Measurements from ENCODE around the gene PTH1R.

The PTH1R gene

DNA sequence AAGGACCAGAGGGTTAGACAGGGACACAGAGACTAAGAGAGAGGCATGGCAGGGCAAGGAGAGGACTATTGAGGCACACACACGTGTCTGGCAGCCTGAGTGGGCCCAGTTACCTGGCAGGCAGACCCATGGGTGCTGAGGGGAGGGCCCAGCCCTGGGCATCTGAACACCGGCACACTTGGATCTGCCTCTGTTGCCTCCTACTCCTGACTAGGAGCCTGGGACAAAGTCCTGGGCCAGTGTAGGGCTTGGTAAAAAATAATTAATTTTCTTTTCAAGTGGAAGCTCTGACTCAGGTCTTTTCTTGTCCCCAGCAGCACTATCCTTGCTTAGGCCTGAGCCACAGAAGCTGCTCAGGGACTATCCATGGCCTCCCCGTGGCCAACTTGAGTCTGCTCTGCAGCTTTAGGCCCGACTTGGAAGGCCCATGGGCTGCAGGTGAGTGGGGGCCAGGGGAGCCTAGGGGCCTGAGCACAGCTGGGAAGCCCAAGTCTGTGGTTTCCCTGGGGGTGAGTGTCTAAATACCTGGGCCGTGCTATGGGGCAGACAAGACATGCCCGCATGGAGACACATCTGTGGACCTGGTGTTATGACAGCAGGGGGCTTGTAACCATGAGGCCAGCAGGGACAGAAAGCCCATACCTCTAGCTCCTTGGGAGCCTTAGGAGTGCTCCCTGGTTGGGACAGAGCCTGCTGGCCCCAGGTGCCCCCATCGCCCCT, at the start of gene PTH1R:
Gene PTH1R (plus strand): TSS at position 316 of the 720 bp plus-strand sequence. CDS start 5,839 bp downstream, outside the sequence.
- POLR2A ChIA-PET (ENCODE audit: low non-redundant PET), result no interaction called here
- no peak for DNase-seq (ENCODE audit: low spot score)
- TF ChIP-seq, protein P1, sequence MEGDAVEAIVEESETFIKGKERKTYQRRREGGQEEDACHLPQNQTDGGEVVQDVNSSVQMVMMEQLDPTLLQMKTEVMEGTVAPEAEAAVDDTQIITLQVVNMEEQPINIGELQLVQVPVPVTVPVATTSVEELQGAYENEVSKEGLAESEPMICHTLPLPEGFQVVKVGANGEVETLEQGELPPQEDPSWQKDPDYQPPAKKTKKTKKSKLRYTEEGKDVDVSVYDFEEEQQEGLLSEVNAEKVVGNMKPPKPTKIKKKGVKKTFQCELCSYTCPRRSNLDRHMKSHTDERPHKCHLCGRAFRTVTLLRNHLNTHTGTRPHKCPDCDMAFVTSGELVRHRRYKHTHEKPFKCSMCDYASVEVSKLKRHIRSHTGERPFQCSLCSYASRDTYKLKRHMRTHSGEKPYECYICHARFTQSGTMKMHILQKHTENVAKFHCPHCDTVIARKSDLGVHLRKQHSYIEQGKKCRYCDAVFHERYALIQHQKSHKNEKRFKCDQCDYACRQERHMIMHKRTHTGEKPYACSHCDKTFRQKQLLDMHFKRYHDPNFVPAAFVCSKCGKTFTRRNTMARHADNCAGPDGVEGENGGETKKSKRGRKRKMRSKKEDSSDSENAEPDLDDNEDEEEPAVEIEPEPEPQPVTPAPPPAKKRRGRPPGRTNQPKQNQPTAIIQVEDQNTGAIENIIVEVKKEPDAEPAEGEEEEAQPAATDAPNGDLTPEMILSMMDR (conservative IDR thresholded peaks at IDR 0.05; ENCODE audit: low read depth), result no peak
- no peak within 1 kb of the TSS for H3K27ac ChIP-seq
- CTCF ChIA-PET, result no interaction called here

DNA sequence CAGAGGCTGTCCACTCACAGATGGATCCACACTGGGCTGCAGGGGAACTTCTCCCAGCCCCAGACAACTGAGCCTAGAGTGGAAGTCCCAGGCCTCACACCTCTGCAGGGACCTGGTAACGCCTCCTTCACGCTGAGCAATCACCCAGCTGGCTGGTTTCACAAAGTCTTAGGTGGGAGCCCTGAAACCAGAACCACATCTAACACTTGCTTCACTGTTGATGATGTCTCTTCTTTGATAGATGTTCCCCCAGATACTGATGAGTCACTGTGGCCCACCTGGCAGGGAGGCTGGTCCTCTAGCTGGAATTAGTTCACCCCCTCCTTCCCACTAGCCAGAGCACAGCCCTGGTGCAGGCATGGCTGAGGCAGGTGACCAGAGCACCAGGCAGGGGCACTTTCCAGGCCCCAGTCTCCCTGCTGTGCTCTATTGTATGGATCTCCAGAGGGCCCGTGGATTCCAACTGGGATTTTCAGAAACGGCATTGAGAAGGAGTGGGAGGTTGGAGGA, 47.8 kb upstream of the PTH1R start:
- POLR2A ChIA-PET (ENCODE audit: low non-redundant PET), result no interaction called here
- TF ChIP-seq, protein P1 (conservative IDR thresholded peaks at IDR 0.05; ENCODE audit: low read depth), result no peak

DNA sequence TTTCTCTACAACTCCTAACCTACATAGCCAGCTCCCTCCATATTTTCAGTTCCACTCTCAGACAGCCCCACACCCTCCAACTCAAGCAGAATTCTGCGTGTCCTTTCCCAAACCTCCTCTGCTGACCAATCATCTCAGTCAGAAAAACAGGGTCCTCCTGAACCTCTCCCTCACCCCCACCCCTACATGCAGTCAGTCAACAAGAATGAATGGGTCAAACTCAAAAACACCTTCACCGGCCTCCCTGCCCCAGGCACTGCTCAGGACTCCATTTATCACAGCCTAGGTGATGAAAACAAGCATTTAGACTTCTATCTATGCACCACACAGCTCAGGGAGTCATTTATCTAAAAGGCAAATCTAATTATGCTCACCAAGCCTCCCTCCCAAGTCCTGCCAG, 46.7 kb upstream of the PTH1R start:
- no peak overlapping the region for H3K27ac ChIP-seq
- DNase-seq (ENCODE audit: low spot score), result no peak
- ChIA-PET POLR2A (ENCODE audit: low non-redundant PET) (no interaction called here), CTCF (no interaction called here)
- TF ChIP-seq, protein P1 (conservative IDR thresholded peaks at IDR 0.05; ENCODE audit: low read depth), result no peak

More for the DNA sequence above, 47.8 kb upstream of the PTH1R start:
- CTCF ChIA-PET, result no interaction called here
- no peak for DNase-seq (ENCODE audit: low spot score)
- no peak overlapping the region for H3K27ac ChIP-seq

DNA sequence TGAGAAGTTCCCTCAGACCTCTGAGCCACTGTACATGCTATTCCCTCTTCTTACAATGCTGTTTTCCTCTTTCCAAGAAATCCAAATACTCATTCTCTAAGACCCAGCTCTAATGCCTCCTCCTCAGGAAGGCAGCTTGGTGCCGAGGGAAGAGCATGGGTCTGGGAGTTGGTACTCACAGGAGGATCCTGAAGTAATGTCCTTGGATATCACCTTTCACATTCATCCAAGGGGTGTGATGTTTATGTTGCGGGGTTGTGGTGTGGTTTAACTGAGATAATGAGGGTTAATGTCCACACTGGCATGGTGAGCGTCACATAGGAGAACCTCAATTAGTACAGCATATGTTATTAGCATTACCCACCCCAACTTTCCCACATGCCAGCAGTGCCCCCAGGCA, 46.2 kb upstream of the PTH1R start:
- no peak for DNase-seq (ENCODE audit: low spot score)
- ChIA-PET CTCF (no interaction called here), POLR2A (ENCODE audit: low non-redundant PET) (no interaction called here)
- no peak overlapping the region for H3K27ac ChIP-seq
- TF ChIP-seq, protein P1 (conservative IDR thresholded peaks at IDR 0.05; ENCODE audit: low read depth), result no peak

DNA sequence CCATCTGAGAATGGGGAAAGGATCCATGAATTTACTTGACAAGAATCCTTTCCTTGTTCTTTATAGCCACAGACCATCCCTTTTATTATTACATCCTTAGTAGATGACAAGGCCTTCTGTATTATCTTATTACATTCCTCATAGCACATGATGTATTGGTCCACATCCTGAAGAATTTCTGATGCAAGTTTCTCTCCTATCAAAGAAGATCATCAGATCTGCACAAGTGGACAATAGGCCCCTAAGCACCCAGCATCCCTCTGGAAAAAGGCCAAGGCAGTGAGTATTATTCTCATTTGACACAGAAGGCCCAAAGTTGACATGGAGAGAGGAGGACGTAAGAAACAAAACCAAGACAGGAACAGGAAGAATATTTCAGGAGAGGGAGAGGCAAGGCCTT, 45.7 kb upstream of the PTH1R start:
- TF ChIP-seq, protein P1 (conservative IDR thresholded peaks at IDR 0.05; ENCODE audit: low read depth), result no peak
- no peak for DNase-seq (ENCODE audit: low spot score)
- CTCF ChIA-PET, result no interaction called here
- POLR2A ChIA-PET (ENCODE audit: low non-redundant PET), result no interaction called here
- H3K27ac ChIP-seq, result no peak overlapping the region

DNA sequence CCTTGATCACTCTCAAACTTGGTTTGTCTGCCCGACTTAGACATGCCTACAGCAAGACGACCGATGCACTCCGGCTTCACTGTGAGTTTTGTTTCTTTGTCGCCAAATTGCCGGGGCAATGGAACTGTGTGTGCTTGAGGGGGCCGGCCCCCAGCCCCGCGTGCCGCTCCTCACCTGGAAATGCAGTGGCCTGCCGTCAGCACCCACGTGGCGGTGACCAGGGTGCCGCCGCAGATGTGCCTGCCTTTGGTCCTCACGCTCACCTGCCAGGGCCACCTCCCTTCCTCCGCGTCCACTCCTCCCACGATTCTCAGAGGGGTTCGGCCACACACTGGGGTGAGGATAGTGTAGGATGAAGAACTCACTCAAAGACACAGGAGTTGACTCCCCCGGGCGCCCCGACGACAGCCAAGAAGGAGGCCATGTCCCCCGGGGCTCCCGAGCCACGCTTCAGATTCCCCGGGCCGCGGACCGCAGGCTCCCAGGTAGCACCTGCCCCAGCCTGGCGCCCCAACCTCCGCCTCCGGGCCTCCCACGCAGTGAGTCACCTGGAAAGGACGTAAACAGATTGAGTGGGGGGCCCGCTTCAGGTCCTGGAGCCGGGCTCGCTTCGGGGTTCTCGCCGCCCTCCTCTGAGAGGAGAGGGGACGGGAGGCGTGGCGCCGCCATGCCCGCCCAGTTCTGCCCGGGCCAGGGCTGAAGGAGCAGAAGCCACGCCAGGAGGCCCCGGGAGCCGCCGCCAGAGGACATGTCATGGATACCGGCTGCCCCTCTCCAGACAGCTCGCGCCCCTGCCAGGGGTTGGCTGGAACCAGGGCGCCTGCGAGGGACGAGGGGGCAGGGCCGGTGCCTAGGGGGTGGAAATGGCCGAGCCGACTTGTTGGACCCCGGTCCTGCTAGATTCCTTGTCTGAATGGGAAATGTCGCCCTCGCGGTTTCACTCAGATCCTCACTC, 43.9 kb upstream of the PTH1R start:
- ChIA-PET POLR2A (ENCODE audit: low non-redundant PET) (no interaction called here), CTCF (no interaction called here)
- H3K27ac ChIP-seq, result no peak overlapping the region

More for the DNA sequence above, 43.9 kb upstream of the PTH1R start:
- no peak for DNase-seq (ENCODE audit: low spot score)
- TF ChIP-seq, protein P1 (conservative IDR thresholded peaks at IDR 0.05; ENCODE audit: low read depth), result no peak

Data from RWPE1 (cell line).